ENCODE data around the gene SCAF8.
"Not testable (repeated sequence)": the region's sequence is repeated elsewhere in the genome, so short reads cannot be mapped to it uniquely, and the experiment has no call there.

SCAF8 gene

GRCh38 chr6:154796484-154796883 is 63.3 kb downstream of the SCAF8 start:
- no peak for TF ChIP-seq CTCF (IDR thresholded peaks at IDR 0.05)
- H3K4me3 ChIP-seq: no peak overlapping the region
- no peak for DNase-seq (ENCODE audit: low spot score)

GRCh38 chr6:154797857-154798256 is 64.6 kb downstream of the SCAF8 start:
- Histone ChIP-seq H3K27ac (no peak overlapping the region), H3K4me3 (no peak overlapping the region)
- TF ChIP-seq CTCF (IDR thresholded peaks at IDR 0.05): no peak
- DNase-seq (ENCODE audit: low spot score): no peak

More at GRCh38 chr6:154796484-154796883, 63.3 kb downstream of the SCAF8 start:
- no peak overlapping the region for H3K27ac ChIP-seq

- H3K27ac ChIP-seq: no peak overlapping the region
- no peak overlapping the region for H3K4me3 ChIP-seq
- no peak for TF ChIP-seq CTCF (IDR thresholded peaks at IDR 0.05)
- DNase-seq (ENCODE audit: low spot score): no peak
These were observed 67.1 kb downstream of the SCAF8 start for GRCh38 chr6:154800338-154800737.

GRCh38 chr6:154805288-154805911 is 72.2 kb downstream of the SCAF8 start:
- TF ChIP-seq CTCF (IDR thresholded peaks at IDR 0.05): peak; percentile 27
- Histone ChIP-seq H3K27ac (no peak overlapping the region), H3K4me3 (no peak overlapping the region)
- no peak for DNase-seq (ENCODE audit: low spot score)

GRCh38 chr6:154806804-154807203 is 73.6 kb downstream of the SCAF8 start:
- DNase-seq (ENCODE audit: low spot score): no peak
- no peak for TF ChIP-seq CTCF (IDR thresholded peaks at IDR 0.05)
- no peak overlapping the region for H3K27ac ChIP-seq
- no peak overlapping the region for H3K4me3 ChIP-seq

GRCh38 chr6:154811663-154812062 is 78.4 kb downstream of the SCAF8 start:
- not testable (repeated sequence) for DNase-seq (ENCODE audit: low spot score); H3K4me3 ChIP-seq; H3K27ac ChIP-seq

- no peak for DNase-seq (ENCODE audit: low spot score)
- Histone ChIP-seq H3K27ac (no peak overlapping the region), H3K4me3 (no peak overlapping the region)
- no peak for TF ChIP-seq CTCF (IDR thresholded peaks at IDR 0.05)
These were observed 80.8 kb downstream of the SCAF8 start for GRCh38 chr6:154814063-154814462.

Data from coronary artery (tissue), 2 donors.